Gastrocnemius medialis (tissue), 4 donors: ENCODE measurements around the gene AFF1. TPM values are rescaled to one million over a fixed set of nuclear protein-coding genes. Genes with fewer than 3 reads are reported as not detected.

ENCODE experiments used
- ATAC-seq, 2 donors: fragments of 150-250 bp; one replicate each; pipeline ENCODE4 v1.9.1; 2016
- DNase-seq, 2 donors: peaks; one replicate each; pipeline ENCODE4 v3.0.0-alpha.2; 2019
- H3K27ac ChIP-seq, 4 donors: fragments of 200-600 bp; sonication (generic); 1 replicate in 1 of 4; 2 replicates in 3 of 4; pipeline ENCODE4 v1.5.1; 2016 to 2018; ENCODE audit warnings: mild to moderate bottlenecking in 2 of 4, moderate library complexity in 1 of 4
- H3K27me3 ChIP-seq, 3 donors: fragments of 200-600 bp; sonication (generic) in 2 of 3; 1 replicate in 1 of 3; 2 replicates in 2 of 3; pipeline versions ENCODE4 v1.5.1 to v1.6.0; 2016 to 2019; ENCODE audit warnings: mild to moderate bottlenecking in 1 of 3, moderate library complexity in 1 of 3
- H3K36me3 ChIP-seq, 2 donors: fragments of 200-600 bp; sonication (generic) in 1 of 2; one replicate each; pipeline ENCODE4 v1.5.1; 2017 to 2018
- H3K4me1 ChIP-seq, 2 donors: fragments of 200-600 bp; sonication (generic) in 1 of 2; one replicate each; pipeline ENCODE4 v1.5.1; 2016 to 2017; ENCODE audit warnings: mild to moderate bottlenecking in 2 of 2
- H3K4me3 ChIP-seq, 4 donors: fragments of 200-600 bp; sonication (generic) in 3 of 4; 1 replicate in 1 of 4; 2 replicates in 3 of 4; pipeline ENCODE4 v1.5.1; 2016 to 2019; ENCODE audit warnings: mild to moderate bottlenecking in 2 of 4
- H3K9me3 ChIP-seq, 3 donors: fragments of 200-600 bp; sonication (generic) in 2 of 3; 1 replicate in 1 of 3; 2 replicates in 2 of 3; pipeline ENCODE4 v1.5.1; 2016 to 2019
- CTCF ChIP-seq, 5 experiments: fragments of 450-650 bp in 3 of 5; fragments of 200-600 bp in 2 of 5; sonication (generic) in 2 of 5; IDR thresholded peaks in 4 of 5; conservative IDR thresholded peaks in 1 of 5; 1 replicate in 4 of 5; 2 replicates in 1 of 5; pipeline ENCODE4 v1.5.1; 2016 to 2019; ENCODE audit warnings: antibody characterized with exemption in 5 of 5, mild to moderate bottlenecking in 3 of 5, moderate library complexity in 3 of 5
- POLR2A ChIP-seq, 2 donors: fragments of 450-650 bp; IDR thresholded peaks; one replicate each; pipeline ENCODE4 v1.6.1; 2017; ENCODE audit warnings: antibody characterized with exemption in 2 of 2, mild to moderate bottlenecking in 2 of 2, moderate library complexity in 2 of 2
- in situ Hi-C, 4 donors: fragments of 200-750 bp; cut with MboI; loops; one replicate each; pipeline versions ENCODE4 v1.15.0 to v1.8.0; 2017; ENCODE audit warnings: low sequenced_read_pairs in 4 of 4
- intact Hi-C: fragments of 100-400 bp; cut with DNase I; formaldehyde crosslinking; loops from one replicate; pipeline ENCODE4 v1.15.1; 2023; ENCODE audit warnings: low total_unique reads
- total RNA-seq, 4 donors: library from RNA; depleted of rRNA; stranded (reverse); fragments of >200 nt; gene quantifications; one replicate each; pipeline versions ENCODE4 v1.1.0 to v1.2.3, GENCODE V29; 2016

AFF1 gene
- total RNA-seq, 4 donors from 2014 or later: 142 to 265 (median 197) TPM

GRCh38 chr4:87019246-87019791 is 84.5 kb downstream of the AFF1 start:
- no peak for ATAC-seq
- H3K27ac ChIP-seq: peak overlapping the region; percentile 67 to 96 (median 94)
- no peak for DNase-seq
- H3K36me3 ChIP-seq: no peaks in the 10 kb centered on the region
- no peaks in the 10 kb centered on the region for H3K27me3 ChIP-seq
- in situ Hi-C loops (loop anchor here in 1 of 4 donors (25.0 kb wide), 1 partner anchor 93 kb away; no protein-coding TSS in a partner anchor), intact Hi-C loops (no loop called here)
- H3K9me3 ChIP-seq: no peaks in the 10 kb centered on the region
- H3K4me3 ChIP-seq: no peak overlapping the region
- TF ChIP-seq CTCF (IDR thresholded peaks at IDR 0.05 in 4 of 5, conservative IDR thresholded peaks at IDR 0.05 in 1 of 5) (no peak), POLR2A (IDR thresholded peaks at IDR 0.05) (no peak)
- peaks cover 93 to 94% of the 10 kb centered on the region in 2 donors for H3K4me1 ChIP-seq

- in situ Hi-C loops: loop anchor here in 1 of 4 donors (25.0 kb wide), 1 partner anchor 92 kb away; no protein-coding TSS in a partner anchor
- Histone ChIP-seq H3K27me3 (no peaks in the 10 kb centered on the region), H3K4me1 (peaks cover 93 to 94% of the 10 kb centered on the region in 2 donors), H3K4me3 (no peak overlapping the region), H3K27ac (peak overlapping the region; percentile 67 to 96 (median 94)), H3K36me3 (no peaks in the 10 kb centered on the region), H3K9me3 (no peaks in the 10 kb centered on the region)
- intact Hi-C loops: no loop called here
- no peak for DNase-seq
- TF ChIP-seq POLR2A (IDR thresholded peaks at IDR 0.05): no peak
- TF ChIP-seq CTCF (IDR thresholded peaks at IDR 0.05 in 4 of 5, conservative IDR thresholded peaks at IDR 0.05 in 1 of 5): no peak
- no peak for ATAC-seq
These were observed 85.1 kb downstream of the AFF1 start for GRCh38 chr4:87019898-87020297.

- no peaks in the 10 kb centered on the region for H3K36me3 ChIP-seq
- no peak for ATAC-seq
- DNase-seq: no peak
- no peaks in the 10 kb centered on the region for H3K9me3 ChIP-seq
- H3K4me1 ChIP-seq: peaks cover 93 to 95% of the 10 kb centered on the region in 2 donors
- no peak for TF ChIP-seq CTCF (IDR thresholded peaks at IDR 0.05 in 4 of 5, conservative IDR thresholded peaks at IDR 0.05 in 1 of 5)
- TF ChIP-seq POLR2A (IDR thresholded peaks at IDR 0.05): no peak
- intact Hi-C loops: no loop called here
- H3K27me3 ChIP-seq: no peaks in the 10 kb centered on the region
- H3K4me3 ChIP-seq: no peak overlapping the region
- in situ Hi-C loops: loop anchor here in 1 of 4 donors (25.0 kb wide), 1 partner anchor 88 kb away; no protein-coding TSS in a partner anchor
- H3K27ac ChIP-seq: peak overlapping the region; percentile 93 to 97 (median 94)
These were observed 89.4 kb downstream of the AFF1 start for GRCh38 chr4:87024201-87024600.

GRCh38 chr4:87025023-87025613 is 90.3 kb downstream of the AFF1 start:
- no peaks in the 10 kb centered on the region for H3K9me3 ChIP-seq
- no peak for TF ChIP-seq POLR2A (IDR thresholded peaks at IDR 0.05)
- no peak for TF ChIP-seq CTCF (IDR thresholded peaks at IDR 0.05 in 4 of 5, conservative IDR thresholded peaks at IDR 0.05 in 1 of 5)
- no peaks in the 10 kb centered on the region for H3K27me3 ChIP-seq
- intact Hi-C loops: no loop called here
- H3K4me3 ChIP-seq: no peak overlapping the region
- peaks cover 94 to 95% of the 10 kb centered on the region in 2 donors for H3K4me1 ChIP-seq
- ATAC-seq: no peak
- no peak for DNase-seq
- H3K36me3 ChIP-seq: no peaks in the 10 kb centered on the region
- in situ Hi-C loops: no loop called here
- peak overlapping the region; percentile 93 to 97 (median 94) for H3K27ac ChIP-seq
